ENCODE results near the gene ADAM23. TPM values are rescaled to one million over a fixed set of nuclear protein-coding genes. Genes with fewer than 3 reads are reported as not detected.

ADAM23 gene
- total and polyA plus RNA-seq, 2 experiments from 2014 or later: 1.8 to 4.4 TPM

- Histone ChIP-seq H4K20me1 (ENCODE audit: insufficient read depth) (no peaks in the 10 kb centered on the region), H3K9ac (no peak overlapping the region), H3K27me3 (replicated peaks; ENCODE audit: insufficient read depth) (no peaks in the 10 kb centered on the region), H3K9me3 (ENCODE audit: low read depth) (no peaks in the 10 kb centered on the region), H3K4me1 (ENCODE audit: insufficient read depth) (no peaks in the 10 kb centered on the region), H3F3A (ENCODE audit: insufficient read depth) (no peaks in the 10 kb centered on the region), H3K36me3 (ENCODE audit: low read depth) (no peaks in the 10 kb centered on the region), H3K79me2 (ENCODE audit: insufficient read depth) (no peaks in the 10 kb centered on the region), H3K4me2 (ENCODE audit: unreplicated experiment) (no peak overlapping the region), H3K27ac (no peak overlapping the region), H3K9me2 (ENCODE audit: insufficient read depth) (no peaks in the 10 kb centered on the region), H2AFZ (no peak overlapping the region), H3K4me3 (no peak overlapping the region)
- no peak for TF ChIP-seq EZH2 (IDR thresholded peaks at IDR 0.05; ENCODE audit: insufficient read depth, poor library complexity, severe bottlenecking)
- TF ChIP-seq EZH2phosphoT487 (IDR thresholded peaks at IDR 0.05; ENCODE audit: insufficient read depth, low read depth): no peak
- WGBS, 2 experiments (ENCODE audit: low coverage in 1 of 2, low lambda C conversion rate in 2 of 2, missing lambda C conversion rate in 2 of 2): 37 to 39% methylated on average over 3 of the region's 3 CpGs
- DNase-seq: no peak
- in situ Hi-C loops (cut with MboI): no loop called here
Measured at GRCh38 chr2:206420721-206421120, 22.6 kb upstream of the ADAM23 start.

- no peak for TF ChIP-seq EZH2 (IDR thresholded peaks at IDR 0.05; ENCODE audit: insufficient read depth, poor library complexity, severe bottlenecking)
- no peak for TF ChIP-seq EZH2phosphoT487 (IDR thresholded peaks at IDR 0.05; ENCODE audit: insufficient read depth, low read depth)
- H3K36me3 ChIP-seq (ENCODE audit: low read depth): no peaks in the 10 kb centered on the region
- H3K9me3 ChIP-seq (ENCODE audit: low read depth): no peaks in the 10 kb centered on the region
- H3K9ac ChIP-seq: no peak overlapping the region
- H3F3A ChIP-seq (ENCODE audit: insufficient read depth): no peaks in the 10 kb centered on the region
- no peaks in the 10 kb centered on the region for H4K20me1 ChIP-seq (ENCODE audit: insufficient read depth)
- no peaks in the 10 kb centered on the region for H3K4me1 ChIP-seq (ENCODE audit: insufficient read depth)
- H3K4me2 ChIP-seq (ENCODE audit: unreplicated experiment): no peak overlapping the region
- DNase-seq: no peak
- no peak overlapping the region for H3K4me3 ChIP-seq
- in situ Hi-C loops (cut with MboI): no loop called here
- no peak overlapping the region for H2AFZ ChIP-seq
- H3K79me2 ChIP-seq (ENCODE audit: insufficient read depth): no peaks in the 10 kb centered on the region
- no peaks in the 10 kb centered on the region for H3K9me2 ChIP-seq (ENCODE audit: insufficient read depth)
- no peak overlapping the region for H3K27ac ChIP-seq
- no peaks in the 10 kb centered on the region for H3K27me3 ChIP-seq (replicated peaks; ENCODE audit: insufficient read depth)
Measured at GRCh38 chr2:206422493-206422892, 20.8 kb upstream of the ADAM23 start.

GRCh38 chr2:206423147-206423546, 20.2 kb upstream of the ADAM23 start:
- no peak overlapping the region for H3K27ac ChIP-seq
- H3K4me1 ChIP-seq (ENCODE audit: insufficient read depth): no peaks in the 10 kb centered on the region
- in situ Hi-C loops (cut with MboI): no loop called here
- no peaks in the 10 kb centered on the region for H3K36me3 ChIP-seq (ENCODE audit: low read depth)
- no peaks in the 10 kb centered on the region for H3K9me3 ChIP-seq (ENCODE audit: low read depth)
- H3K9ac ChIP-seq: no peak overlapping the region
- DNase-seq: no peak
- no peaks in the 10 kb centered on the region for H3K9me2 ChIP-seq (ENCODE audit: insufficient read depth)
- no peaks in the 10 kb centered on the region for H4K20me1 ChIP-seq (ENCODE audit: insufficient read depth)
- H3K79me2 ChIP-seq (ENCODE audit: insufficient read depth): no peaks in the 10 kb centered on the region
- H2AFZ ChIP-seq: no peak overlapping the region
- no peaks in the 10 kb centered on the region for H3F3A ChIP-seq (ENCODE audit: insufficient read depth)
- no peak overlapping the region for H3K4me3 ChIP-seq
- no peaks in the 10 kb centered on the region for H3K27me3 ChIP-seq (replicated peaks; ENCODE audit: insufficient read depth)
- WGBS, 2 experiments (ENCODE audit: low coverage in 1 of 2, low lambda C conversion rate in 2 of 2, missing lambda C conversion rate in 2 of 2): 14 to 25% methylated on average over 2 of the region's 2 CpGs
- no peak for TF ChIP-seq EZH2phosphoT487 (IDR thresholded peaks at IDR 0.05; ENCODE audit: insufficient read depth, low read depth)
- H3K4me2 ChIP-seq (ENCODE audit: unreplicated experiment): no peak overlapping the region

- DNase-seq: no peak
- Histone ChIP-seq H3K27me3 (replicated peaks; ENCODE audit: insufficient read depth) (no peaks in the 10 kb centered on the region), H3F3A (ENCODE audit: insufficient read depth) (no peaks in the 10 kb centered on the region), H4K20me1 (ENCODE audit: insufficient read depth) (no peaks in the 10 kb centered on the region), H3K4me3 (no peak overlapping the region), H3K9me2 (ENCODE audit: insufficient read depth) (no peaks in the 10 kb centered on the region), H3K9ac (no peak overlapping the region), H3K4me1 (ENCODE audit: insufficient read depth) (no peaks in the 10 kb centered on the region), H3K4me2 (ENCODE audit: unreplicated experiment) (no peak overlapping the region), H3K36me3 (ENCODE audit: low read depth) (no peaks in the 10 kb centered on the region), H3K27ac (no peak overlapping the region), H2AFZ (no peak overlapping the region), H3K79me2 (ENCODE audit: insufficient read depth) (no peaks in the 10 kb centered on the region), H3K9me3 (ENCODE audit: low read depth) (no peaks in the 10 kb centered on the region)
- 36 to 45% methylated on average over 3 of the region's 3 CpGs for WGBS, 2 experiments (ENCODE audit: low coverage in 1 of 2, low lambda C conversion rate in 2 of 2, missing lambda C conversion rate in 2 of 2)
- no peak for TF ChIP-seq EZH2phosphoT487 (IDR thresholded peaks at IDR 0.05; ENCODE audit: insufficient read depth, low read depth)
- no peak for TF ChIP-seq EZH2 (IDR thresholded peaks at IDR 0.05; ENCODE audit: insufficient read depth, poor library complexity, severe bottlenecking)
- in situ Hi-C loops (cut with MboI): no loop called here
Measured at GRCh38 chr2:206424134-206424533, 19.2 kb upstream of the ADAM23 start.

DNA sequence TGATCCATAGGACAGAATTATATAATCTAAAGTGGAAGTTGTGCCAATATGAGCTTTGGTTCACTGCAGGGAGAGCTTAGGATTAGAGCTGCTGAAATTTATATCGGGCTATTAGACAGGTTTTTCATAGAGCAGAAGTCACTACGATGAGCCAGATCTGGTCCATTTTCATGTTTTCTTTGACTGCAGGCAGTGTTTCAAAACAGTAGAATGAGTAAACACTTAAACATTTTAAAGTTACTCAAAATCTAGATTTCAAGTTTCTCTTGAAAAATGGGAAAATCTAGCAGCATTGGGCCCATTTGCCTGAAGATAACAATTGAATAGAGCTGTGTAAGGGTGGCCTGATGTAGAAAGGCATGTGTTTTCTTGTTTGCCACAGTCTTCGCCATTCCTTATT, 14.5 kb upstream of the ADAM23 start:
- H3K9me2 ChIP-seq (ENCODE audit: insufficient read depth): no peaks in the 10 kb centered on the region
- 52 to 57% methylated on average over 3 of the region's 3 CpGs for WGBS, 2 experiments (ENCODE audit: low coverage in 1 of 2, low lambda C conversion rate in 2 of 2, missing lambda C conversion rate in 2 of 2)
- no peaks in the 10 kb centered on the region for H3K36me3 ChIP-seq (ENCODE audit: low read depth)
- no peak overlapping the region for H3K9ac ChIP-seq
- TF ChIP-seq EZH2 (IDR thresholded peaks at IDR 0.05; ENCODE audit: insufficient read depth, poor library complexity, severe bottlenecking) (no peak), EZH2phosphoT487 (IDR thresholded peaks at IDR 0.05; ENCODE audit: insufficient read depth, low read depth) (no peak)
- no peaks in the 10 kb centered on the region for H3K4me1 ChIP-seq (ENCODE audit: insufficient read depth)
- no peak overlapping the region for H2AFZ ChIP-seq
- no peaks in the 10 kb centered on the region; the same call in none of the 2 replicates for H3K27me3 ChIP-seq (replicated peaks; ENCODE audit: insufficient read depth)
- H3K27ac ChIP-seq: no peak overlapping the region
- peak; percentile 15 for DNase-seq
- H3F3A ChIP-seq (ENCODE audit: insufficient read depth): no peaks in the 10 kb centered on the region
- no peaks in the 10 kb centered on the region for H3K9me3 ChIP-seq (ENCODE audit: low read depth)
- H3K79me2 ChIP-seq (ENCODE audit: insufficient read depth): no peaks in the 10 kb centered on the region
- H4K20me1 ChIP-seq (ENCODE audit: insufficient read depth): no peaks in the 10 kb centered on the region
- no peak overlapping the region for H3K4me3 ChIP-seq
- H3K4me2 ChIP-seq (ENCODE audit: unreplicated experiment): no peak overlapping the region
- in situ Hi-C loops (cut with MboI): no loop called here
